GM12878 (cell line): ENCODE measurements around the gene PPP1R15A. TPM values are rescaled to one million over a fixed set of nuclear protein-coding genes. Genes with fewer than 3 reads are reported as not detected.

ENCODE experiments used
- ATAC-seq: fragments of 200-7000 bp; cut with Tn5 transposase; 3 replicates; pipeline ENCODE4 v1.9.1; 2020; ENCODE audit warnings: mild to moderate bottlenecking, moderate library complexity
- BruUV-seq: library from RNA; stranded (reverse); fragments of 400-500 nt; replicated peaks from 2 replicates; lab custom pipeline; 2021; lab: Mats Ljungman, UMichigan
- CTCF ChIA-PET: fragments of 300-600 bp; sonication (Branson Sonifier 250); formaldehyde crosslinking; extraction: SDS; loops from one replicate; lab custom pipeline; 2021; ENCODE audit warnings: inconsistent platforms; lab: Yijun Ruan, JAX
- POLR2A ChIA-PET: fragments of 350-600 bp; formaldehyde crosslinking; extraction: SDS; loops from one replicate; lab custom pipeline; 2021; ENCODE audit warnings: inconsistent platforms; lab: Charles Lee
- RAD21 ChIA-PET: fragments of 300-600 bp; sonication (Branson Sonifier 250); formaldehyde crosslinking; loops from one replicate; lab custom pipeline; 2023; ENCODE audit warnings: antibody characterized with exemption; ENCODE audit not compliant: unreplicated experiment; lab: Charles Lee
- SMC1A ChIA-PET: fragments of 300-600 bp; sonication (Branson Sonifier 250); formaldehyde crosslinking; loops from one replicate; lab custom pipeline; 2023; ENCODE audit not compliant: unreplicated experiment, uncharacterized antibody; lab: Charles Lee
- DNase-seq: peaks from one replicate; pipeline ENCODE4 v3.0.0-alpha.2; 2011; ENCODE audit warnings: low read depth, low spot score
- FAIRE-seq: peaks from 3 replicates; lab custom pipeline; 2011; peaks lifted over from hg19 to GRCh38; lab: Jason Lieb, UNC
- H2AFZ ChIP-seq: 2 replicates; pipeline ENCODE4 v1.6.0; 2011; ENCODE audit warnings: low read depth, low read length, control low read depth; ENCODE audit not compliant: control insufficient read depth
- H3K27ac ChIP-seq: 2 replicates; pipeline ENCODE4 v1.5.1; 2011; ENCODE audit warnings: control low read depth; ENCODE audit not compliant: control insufficient read depth, insufficient read depth
- H3K27me3 ChIP-seq, 2 experiments: replicated peaks in 1 of 2; 2 replicates each; pipeline versions ENCODE4 v1.6.0 to v1.6.1; 2011; ENCODE audit warnings: low read length in 1 of 2; ENCODE audit not compliant: control insufficient read depth in 2 of 2, insufficient read depth in 2 of 2
- H3K36me3 ChIP-seq, 2 experiments: 2 replicates each; pipeline ENCODE4 v1.5.1; 2011; ENCODE audit warnings: low read length in 1 of 2; ENCODE audit not compliant: control insufficient read depth in 2 of 2, insufficient read depth in 2 of 2
- H3K4me1 ChIP-seq: 2 replicates; pipeline ENCODE4 v1.6.1; 2011; ENCODE audit warnings: mild to moderate bottlenecking, low read length, moderate library complexity, mixed read lengths; ENCODE audit not compliant: control insufficient read depth, insufficient read depth
- H3K4me2 ChIP-seq: 2 replicates; pipeline ENCODE4 v1.6.0; 2011; ENCODE audit warnings: control low read depth; ENCODE audit not compliant: control insufficient read depth, insufficient read depth
- H3K4me3 ChIP-seq: fragments of 200-600 bp; sonication (generic); 2 replicates; pipeline ENCODE4 v1.5.1; 2016
- H3K79me2 ChIP-seq: 2 replicates; pipeline ENCODE4 v1.6.0; 2011; ENCODE audit warnings: low read length; ENCODE audit not compliant: control insufficient read depth, insufficient read depth
- H3K9ac ChIP-seq: 2 replicates; pipeline ENCODE4 v1.8.0; 2011; ENCODE audit warnings: low read length, control low read depth, mixed read lengths; ENCODE audit not compliant: control insufficient read depth, insufficient read depth
- H3K9me3 ChIP-seq: replicated peaks from 3 replicates; pipeline ENCODE4 v1.5.1; 2011; ENCODE audit warnings: mild to moderate bottlenecking, low read length; ENCODE audit not compliant: control insufficient read depth, insufficient read depth
- H4K20me1 ChIP-seq: 2 replicates; pipeline ENCODE4 v1.6.0; 2011; ENCODE audit not compliant: control insufficient read depth, insufficient read depth
- ELK1 ChIP-seq: IDR thresholded peaks from 2 replicates; pipeline ENCODE4 v1.6.1; 2012; ENCODE audit warnings: low read depth, low read length, improper control_type of control experiment
- POU2F2 ChIP-seq: IDR thresholded peaks from 3 replicates; pipeline ENCODE4 v1.6.1; 2011; ENCODE audit warnings: low read depth, mild to moderate bottlenecking, low read length, borderline replicate concordance
- YBX1 ChIP-seq: fragments of 450-650 bp; IDR thresholded peaks from 2 replicates; pipeline ENCODE4 v1.6.1; 2016; ENCODE audit warnings: antibody characterized with exemption
- WGBS: methylation state at CpG from one replicate; pipeline ENCODE4 v1.1.6; 2016; ENCODE audit warnings: low lambda C conversion rate; ENCODE audit not compliant: insufficient replicate concordance, insufficient coverage; ENCODE audit errors: missing lambda C conversion rate; 5-methylcytosine and 5-hydroxymethylcytosine counted together
- in situ Hi-C: fragments of 300-500 bp; cut with MboI; formaldehyde crosslinking; loops from 9 replicates; pipeline ENCODE4 v1.14.3; 2018; ENCODE audit warnings: mixed read lengths
- intact Hi-C: fragments of 100-400 bp; cut with micrococcal nuclease; formaldehyde crosslinking; loops from one replicate; pipeline ENCODE4 v1.14.2; 2022; ENCODE audit not compliant: unreplicated experiment
- polyA plus RNA-seq, 11 experiments: library from polyadenylated mRNA; depleted of rRNA in 4 of 11; unstranded in 6 of 11; stranded (reverse) in 5 of 11; fragments of >200 nt; fragmentation: Nextera tagmentation in 4 of 11; fragmentation: Illumina TruSeq in 1 of 11; extraction: Ambion mirVana in 4 of 11; extraction: Trizol in 1 of 11; gene quantifications; 1 replicate in 1 of 11; 2 replicates in 10 of 11; pipeline versions ENCODE4 v1.2.1 to v1.2.3, GENCODE V29; 2011 to 2016; ENCODE audit warnings: inconsistent platforms in 2 of 11, missing spikeins in 2 of 11, low read depth in 1 of 11
- total RNA-seq, 4 experiments: library from RNA; depleted of rRNA in 3 of 4; stranded (reverse); fragments of >200 nt in 3 of 4; fragmentation: Illumina TruSeq in 1 of 4; extraction: Trizol in 1 of 4; gene quantifications; 2 replicates each; pipeline versions ENCODE4 v1.2.1 to v1.2.3, GENCODE V29; 2013 to 2021
- TF ChIP-seq, protein P1 (sequence below): fragments of 450-650 bp; IDR thresholded peaks from 2 replicates; pipeline ENCODE4 v1.6.1; 2017; ENCODE audit warnings: low read depth, mild to moderate bottlenecking, moderate library complexity

Gene PPP1R15A
- total and polyA plus RNA-seq, 10 of the 15 experiments (the other 5 are each of a cell fraction or from before 2014, with no cell fraction given): 0.68 to 50.8 (median 27.7) TPM

DNA sequence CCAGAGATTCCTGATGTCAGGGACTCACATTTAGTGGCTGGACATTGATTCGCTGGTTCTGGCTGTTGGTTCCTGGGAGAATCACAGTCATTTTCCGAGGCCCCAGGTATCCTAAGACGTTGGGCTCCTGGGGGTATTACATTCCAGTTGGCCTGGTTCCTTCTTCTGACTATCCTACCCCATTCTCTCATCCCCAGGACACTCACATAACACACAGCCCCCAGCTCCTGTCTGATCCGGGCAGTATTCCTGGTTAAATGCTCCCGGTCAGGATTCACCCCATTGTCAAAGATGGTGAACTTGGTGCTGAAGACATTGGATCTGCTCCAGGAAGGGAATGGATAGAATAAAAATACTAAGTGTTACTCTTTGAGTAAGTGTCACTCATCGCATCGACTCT, 11.5 kb downstream of the PPP1R15A start:
- peaks cover 5% of the 10 kb centered on the region; the same call in 2 of the 3 replicates for H3K9me3 ChIP-seq
- no peak for FAIRE-seq
- ChIA-PET CTCF (no interaction called here), SMC1A (no interaction called here), RAD21 (no interaction called here), POLR2A (interaction anchor here (0.7 to 0.9 kb wide), 2 partner anchors 16 to 243 kb away, joined by 3 read pairs; partner anchors contain the start of gene NUCB1)
- H3K36me3 ChIP-seq: no peaks in the 10 kb centered on the region
- no peak overlapping the region for H3K9ac ChIP-seq
- H3K27ac ChIP-seq: no peak overlapping the region
- peaks cover 14% of the 10 kb centered on the region for H3K4me1 ChIP-seq
- no peaks in the 10 kb centered on the region for H3K27me3 ChIP-seq
- intact Hi-C loops (no loop called here), in situ Hi-C loops (no loop called here)
- no peak overlapping the region for H3K4me3 ChIP-seq
- H3K79me2 ChIP-seq: no peaks in the 10 kb centered on the region; the same call in none of the 2 replicates
- WGBS: 90% methylated on average over 7 of the region's 7 CpGs
- DNase-seq: no peak
- BruUV-seq: no TSS peak
- no peak for ATAC-seq
- no peaks in the 10 kb centered on the region for H4K20me1 ChIP-seq
- no peak overlapping the region for H3K4me2 ChIP-seq
- TF ChIP-seq, protein P1, sequence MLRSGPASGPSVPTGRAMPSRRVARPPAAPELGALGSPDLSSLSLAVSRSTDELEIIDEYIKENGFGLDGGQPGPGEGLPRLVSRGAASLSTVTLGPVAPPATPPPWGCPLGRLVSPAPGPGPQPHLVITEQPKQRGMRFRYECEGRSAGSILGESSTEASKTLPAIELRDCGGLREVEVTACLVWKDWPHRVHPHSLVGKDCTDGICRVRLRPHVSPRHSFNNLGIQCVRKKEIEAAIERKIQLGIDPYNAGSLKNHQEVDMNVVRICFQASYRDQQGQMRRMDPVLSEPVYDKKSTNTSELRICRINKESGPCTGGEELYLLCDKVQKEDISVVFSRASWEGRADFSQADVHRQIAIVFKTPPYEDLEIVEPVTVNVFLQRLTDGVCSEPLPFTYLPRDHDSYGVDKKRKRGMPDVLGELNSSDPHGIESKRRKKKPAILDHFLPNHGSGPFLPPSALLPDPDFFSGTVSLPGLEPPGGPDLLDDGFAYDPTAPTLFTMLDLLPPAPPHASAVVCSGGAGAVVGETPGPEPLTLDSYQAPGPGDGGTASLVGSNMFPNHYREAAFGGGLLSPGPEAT: no peak
- TF ChIP-seq ELK1: no peak
- no peak for TF ChIP-seq YBX1
- TF ChIP-seq POU2F2: no peak
- no peak overlapping the region for H2AFZ ChIP-seq
